ENCODE data around the gene TBC1D22A. TPM values are rescaled to one million over a fixed set of nuclear protein-coding genes. Genes with fewer than 3 reads are reported as not detected.

TBC1D22A gene
- total and polyA plus RNA-seq, 9 of the 15 experiments (the other 6 are each of a cell fraction or from before 2014, with no cell fraction given) = 0.20 to 11.5 (median 5.2) TPM

GRCh38 chr22:46947516-46948257, 185.2 kb downstream of the TBC1D22A start:
- no TSS peak for BruUV-seq (replicated peaks)
- ChIA-PET POLR2A (interaction anchor here (0.8 kb wide), 1 partner anchor 21 kb away, joined by 3 read pairs; no protein-coding TSS in a partner anchor), CTCF (ENCODE audit: low intra/inter-chr PET ratio) (no interaction called here)
- WGBS (ENCODE audit: insufficient coverage, low coverage, missing lambda C conversion rate) = 71% methylated on average over 14 of the region's 14 CpGs
- Histone ChIP-seq H3K4me1 (replicated peaks in 1 of 2; ENCODE audit: control insufficient read depth in 2 of 2, insufficient read depth in 2 of 2, low read length in 2 of 2) (no peaks in the 10 kb centered on the region; a peak in 1 of 5 replicates), H4K20me1 (replicated peaks; ENCODE audit: control insufficient read depth, insufficient read depth, low read length) (no peaks in the 10 kb centered on the region), H3K27me3 (ENCODE audit: control insufficient read depth in 2 of 2, insufficient read depth in 2 of 2, low read length in 2 of 2) (no peaks in the 10 kb centered on the region), H3K79me2 (ENCODE audit: control insufficient read depth, insufficient read depth, low read length) (no peaks in the 10 kb centered on the region), H3K4me3 (no peak overlapping the region), H2AFZ (ENCODE audit: low read depth, low read length) (no peak overlapping the region), H3K9me3 (replicated peaks; ENCODE audit: control insufficient read depth, insufficient read depth, low read depth, low read length) (no peaks in the 10 kb centered on the region), H3K9me1 (ENCODE audit: control insufficient read depth, insufficient read depth, low read length) (no peaks in the 10 kb centered on the region), H3K27ac (ENCODE audit: extremely low read depth, low read depth, low read length) (no peak overlapping the region), H3K36me3 (ENCODE audit: control insufficient read depth, insufficient read depth, low read length) (no peaks in the 10 kb centered on the region), H3K9ac (ENCODE audit: insufficient read depth in 1 of 2, low read depth in 2 of 2, low read length in 2 of 2) (no peak overlapping the region), H3K4me2 (ENCODE audit: insufficient read depth, low read length) (no peak overlapping the region)
- intact Hi-C loops (cut with micrococcal nuclease) = no loop called here
- in situ Hi-C loops (cut with MboI) = no loop called here
- FAIRE-seq (no peak), DNase-seq (ENCODE audit: extremely low read depth in 1 of 4, low spot score in 3 of 4) (no peak), ATAC-seq (no peak)
- TF ChIP-seq ZNF174 (CRISPR knock-in tag; IDR thresholded peaks at IDR 0.05) (no peak), TAL1 (IDR thresholded peaks at IDR 0.05) (no peak), SIN3A (IDR thresholded peaks at IDR 0.05; ENCODE audit: borderline replicate concordance in 2 of 2, control insufficient read depth in 1 of 2, low read depth in 2 of 2, low read length in 2 of 2) (no peak), E2F8 (IDR thresholded peaks at IDR 0.05; ENCODE audit: low read depth, partially characterized antibody) (no peak)
- TF ChIP-seq, protein P1, sequence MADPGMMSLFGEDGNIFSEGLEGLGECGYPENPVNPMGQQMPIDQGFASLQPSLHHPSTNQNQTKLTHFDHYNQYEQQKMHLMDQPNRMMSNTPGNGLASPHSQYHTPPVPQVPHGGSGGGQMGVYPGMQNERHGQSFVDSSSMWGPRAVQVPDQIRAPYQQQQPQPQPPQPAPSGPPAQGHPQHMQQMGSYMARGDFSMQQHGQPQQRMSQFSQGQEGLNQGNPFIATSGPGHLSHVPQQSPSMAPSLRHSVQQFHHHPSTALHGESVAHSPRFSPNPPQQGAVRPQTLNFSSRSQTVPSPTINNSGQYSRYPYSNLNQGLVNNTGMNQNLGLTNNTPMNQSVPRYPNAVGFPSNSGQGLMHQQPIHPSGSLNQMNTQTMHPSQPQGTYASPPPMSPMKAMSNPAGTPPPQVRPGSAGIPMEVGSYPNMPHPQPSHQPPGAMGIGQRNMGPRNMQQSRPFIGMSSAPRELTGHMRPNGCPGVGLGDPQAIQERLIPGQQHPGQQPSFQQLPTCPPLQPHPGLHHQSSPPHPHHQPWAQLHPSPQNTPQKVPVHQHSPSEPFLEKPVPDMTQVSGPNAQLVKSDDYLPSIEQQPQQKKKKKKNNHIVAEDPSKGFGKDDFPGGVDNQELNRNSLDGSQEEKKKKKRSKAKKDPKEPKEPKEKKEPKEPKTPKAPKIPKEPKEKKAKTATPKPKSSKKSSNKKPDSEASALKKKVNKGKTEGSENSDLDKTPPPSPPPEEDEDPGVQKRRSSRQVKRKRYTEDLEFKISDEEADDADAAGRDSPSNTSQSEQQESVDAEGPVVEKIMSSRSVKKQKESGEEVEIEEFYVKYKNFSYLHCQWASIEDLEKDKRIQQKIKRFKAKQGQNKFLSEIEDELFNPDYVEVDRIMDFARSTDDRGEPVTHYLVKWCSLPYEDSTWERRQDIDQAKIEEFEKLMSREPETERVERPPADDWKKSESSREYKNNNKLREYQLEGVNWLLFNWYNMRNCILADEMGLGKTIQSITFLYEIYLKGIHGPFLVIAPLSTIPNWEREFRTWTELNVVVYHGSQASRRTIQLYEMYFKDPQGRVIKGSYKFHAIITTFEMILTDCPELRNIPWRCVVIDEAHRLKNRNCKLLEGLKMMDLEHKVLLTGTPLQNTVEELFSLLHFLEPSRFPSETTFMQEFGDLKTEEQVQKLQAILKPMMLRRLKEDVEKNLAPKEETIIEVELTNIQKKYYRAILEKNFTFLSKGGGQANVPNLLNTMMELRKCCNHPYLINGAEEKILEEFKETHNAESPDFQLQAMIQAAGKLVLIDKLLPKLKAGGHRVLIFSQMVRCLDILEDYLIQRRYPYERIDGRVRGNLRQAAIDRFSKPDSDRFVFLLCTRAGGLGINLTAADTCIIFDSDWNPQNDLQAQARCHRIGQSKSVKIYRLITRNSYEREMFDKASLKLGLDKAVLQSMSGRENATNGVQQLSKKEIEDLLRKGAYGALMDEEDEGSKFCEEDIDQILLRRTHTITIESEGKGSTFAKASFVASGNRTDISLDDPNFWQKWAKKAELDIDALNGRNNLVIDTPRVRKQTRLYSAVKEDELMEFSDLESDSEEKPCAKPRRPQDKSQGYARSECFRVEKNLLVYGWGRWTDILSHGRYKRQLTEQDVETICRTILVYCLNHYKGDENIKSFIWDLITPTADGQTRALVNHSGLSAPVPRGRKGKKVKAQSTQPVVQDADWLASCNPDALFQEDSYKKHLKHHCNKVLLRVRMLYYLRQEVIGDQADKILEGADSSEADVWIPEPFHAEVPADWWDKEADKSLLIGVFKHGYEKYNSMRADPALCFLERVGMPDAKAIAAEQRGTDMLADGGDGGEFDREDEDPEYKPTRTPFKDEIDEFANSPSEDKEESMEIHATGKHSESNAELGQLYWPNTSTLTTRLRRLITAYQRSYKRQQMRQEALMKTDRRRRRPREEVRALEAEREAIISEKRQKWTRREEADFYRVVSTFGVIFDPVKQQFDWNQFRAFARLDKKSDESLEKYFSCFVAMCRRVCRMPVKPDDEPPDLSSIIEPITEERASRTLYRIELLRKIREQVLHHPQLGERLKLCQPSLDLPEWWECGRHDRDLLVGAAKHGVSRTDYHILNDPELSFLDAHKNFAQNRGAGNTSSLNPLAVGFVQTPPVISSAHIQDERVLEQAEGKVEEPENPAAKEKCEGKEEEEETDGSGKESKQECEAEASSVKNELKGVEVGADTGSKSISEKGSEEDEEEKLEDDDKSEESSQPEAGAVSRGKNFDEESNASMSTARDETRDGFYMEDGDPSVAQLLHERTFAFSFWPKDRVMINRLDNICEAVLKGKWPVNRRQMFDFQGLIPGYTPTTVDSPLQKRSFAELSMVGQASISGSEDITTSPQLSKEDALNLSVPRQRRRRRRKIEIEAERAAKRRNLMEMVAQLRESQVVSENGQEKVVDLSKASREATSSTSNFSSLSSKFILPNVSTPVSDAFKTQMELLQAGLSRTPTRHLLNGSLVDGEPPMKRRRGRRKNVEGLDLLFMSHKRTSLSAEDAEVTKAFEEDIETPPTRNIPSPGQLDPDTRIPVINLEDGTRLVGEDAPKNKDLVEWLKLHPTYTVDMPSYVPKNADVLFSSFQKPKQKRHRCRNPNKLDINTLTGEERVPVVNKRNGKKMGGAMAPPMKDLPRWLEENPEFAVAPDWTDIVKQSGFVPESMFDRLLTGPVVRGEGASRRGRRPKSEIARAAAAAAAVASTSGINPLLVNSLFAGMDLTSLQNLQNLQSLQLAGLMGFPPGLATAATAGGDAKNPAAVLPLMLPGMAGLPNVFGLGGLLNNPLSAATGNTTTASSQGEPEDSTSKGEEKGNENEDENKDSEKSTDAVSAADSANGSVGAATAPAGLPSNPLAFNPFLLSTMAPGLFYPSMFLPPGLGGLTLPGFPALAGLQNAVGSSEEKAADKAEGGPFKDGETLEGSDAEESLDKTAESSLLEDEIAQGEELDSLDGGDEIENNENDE (IDR thresholded peaks at IDR 0.05; ENCODE audit: low read depth, low read length) = no peak

All from K562 (cell line).